Head of caudate nucleus (tissue), 42 donors: Measurements from ENCODE around the gene ADAMTS3.
A peak's percentile ranks its signal among the peaks of the same experiment; 100 is the strongest.

ENCODE experiments used
- DNase-seq, 42 donors: peaks; one replicate each; pipeline versions ENCODE4 v3.0.0 to v3.0.0-alpha.2; 2020 to 2021; ENCODE audit warnings: mixed read lengths in 7 of 42
- intact Hi-C: fragments of 100-400 bp; cut with DNase I; formaldehyde crosslinking; loops from one replicate; pipeline ENCODE4 v1.15.0; 2022

Gene ADAMTS3

GRCh38 chr4:72374159-72374558 lies 194.9 kb downstream of the ADAMTS3 start:
- intact Hi-C loops, result no loop called here
- DNase-seq, result no peak

DNA sequence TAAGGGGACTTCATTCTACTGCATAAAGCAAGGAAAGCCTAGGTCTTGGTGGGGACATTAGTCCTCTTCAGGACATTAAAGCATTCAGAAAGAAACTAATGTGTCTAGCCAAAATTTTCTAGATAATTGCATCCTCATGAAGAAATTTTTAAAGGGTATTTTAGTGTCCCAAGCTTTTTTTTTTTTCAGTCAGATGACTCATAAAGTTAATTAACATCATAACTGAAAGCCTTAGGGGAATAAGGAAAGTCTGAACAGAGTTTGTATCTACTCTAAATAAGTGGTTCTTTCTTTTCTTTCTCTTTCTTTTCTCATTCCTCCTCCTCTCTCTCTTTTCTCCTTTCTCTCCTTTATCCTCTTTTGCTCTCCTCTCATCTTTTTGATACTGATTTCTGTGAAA lies 202.4 kb downstream of the ADAMTS3 start:
- intact Hi-C loops, result no loop called here

DNA sequence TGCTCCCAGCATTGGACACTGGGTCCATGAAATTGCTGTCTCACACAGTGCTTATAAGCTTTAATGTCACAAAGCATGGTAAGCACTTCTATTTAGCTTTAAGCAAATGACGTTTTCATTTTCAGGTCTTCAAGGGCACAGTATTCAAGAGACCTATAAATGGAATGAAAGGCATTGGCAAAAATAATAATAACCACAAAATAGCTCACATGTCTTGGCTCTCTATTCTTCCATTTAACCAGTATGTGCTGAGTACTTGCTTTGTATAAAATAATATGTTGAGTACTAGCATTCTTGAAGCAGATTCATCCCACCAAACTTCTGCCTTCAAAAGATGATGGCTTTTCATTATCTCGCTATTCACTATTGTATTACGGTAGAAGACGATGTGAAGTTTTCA lies 203.0 kb downstream of the ADAMTS3 start:
- no peak for DNase-seq
- intact Hi-C loops, result no loop called here

More for the DNA sequence above, 202.4 kb downstream of the ADAMTS3 start:
- no peak for DNase-seq

GRCh38 chr4:72365016-72365415 lies 204.0 kb downstream of the ADAMTS3 start:
- DNase-seq, result no peak
- intact Hi-C loops, result no loop called here

DNA sequence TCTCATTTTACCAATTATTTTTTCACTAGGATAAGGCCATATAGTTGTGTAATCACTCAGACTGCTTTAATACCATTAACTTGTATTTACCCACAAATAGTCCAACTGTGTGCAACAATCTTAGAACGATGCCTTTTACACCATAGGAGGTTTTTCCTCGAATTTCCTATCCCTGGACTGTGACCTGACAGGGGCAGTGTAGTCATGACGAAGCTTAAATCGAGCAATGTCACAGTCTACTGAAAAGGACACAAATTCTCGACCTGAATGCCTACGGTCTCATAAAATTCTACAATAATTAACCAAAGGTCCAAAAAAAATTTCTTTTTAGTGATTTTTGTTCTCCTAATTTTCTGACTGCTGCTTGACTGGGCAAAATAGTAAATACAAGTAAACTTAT lies 208.9 kb downstream of the ADAMTS3 start:
- no peak for DNase-seq
- intact Hi-C loops, result no loop called here

DNA sequence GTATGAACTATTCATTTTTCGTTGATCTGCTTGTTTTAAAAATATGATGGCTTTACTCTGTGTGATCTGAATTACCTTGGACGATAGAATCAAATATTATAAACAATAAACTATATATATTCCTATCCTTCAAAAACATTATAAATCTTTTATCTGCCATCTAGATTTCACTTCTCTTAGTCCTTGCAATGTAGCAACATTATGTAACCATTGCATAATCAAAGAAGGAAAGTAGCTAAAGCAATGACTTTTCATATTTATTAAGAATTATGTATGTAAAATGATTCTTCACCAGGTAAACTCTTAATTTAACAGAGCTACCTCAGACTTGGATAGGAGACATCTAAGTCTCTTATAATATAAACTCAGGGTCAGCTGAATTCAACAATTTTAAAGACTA lies 210.5 kb downstream of the ADAMTS3 start:
- intact Hi-C loops, result no loop called here
- DNase-seq, result no peak

GRCh38 chr4:72357908-72358307 lies 211.1 kb downstream of the ADAMTS3 start:
- DNase-seq, result no peak
- intact Hi-C loops, result no loop called here

- DNase-seq, result no peak
- intact Hi-C loops, result no loop called here
Observed at GRCh38 chr4:72352711-72353110, 216.3 kb downstream of the ADAMTS3 start.

DNA sequence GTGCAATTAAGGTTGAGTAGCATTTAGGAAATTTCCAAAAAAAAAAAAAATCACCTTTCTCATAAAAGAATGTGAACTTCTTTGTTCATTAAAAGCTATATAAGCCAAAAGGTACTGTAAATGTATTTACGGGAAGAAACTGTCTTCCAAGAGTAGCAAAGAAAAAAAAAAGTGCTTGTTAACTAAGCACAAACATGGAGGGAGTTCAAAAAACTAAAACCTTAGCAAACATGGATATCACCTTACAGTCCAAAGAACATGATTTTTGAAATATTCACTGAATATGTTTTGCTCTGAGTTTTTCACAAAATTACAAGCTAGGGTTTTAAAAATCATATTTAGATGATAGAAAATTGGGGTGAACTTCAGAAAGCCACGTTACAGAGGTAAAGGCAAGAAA lies 217.5 kb downstream of the ADAMTS3 start:
- DNase-seq, result no peak
- intact Hi-C loops, result no loop called here

DNA sequence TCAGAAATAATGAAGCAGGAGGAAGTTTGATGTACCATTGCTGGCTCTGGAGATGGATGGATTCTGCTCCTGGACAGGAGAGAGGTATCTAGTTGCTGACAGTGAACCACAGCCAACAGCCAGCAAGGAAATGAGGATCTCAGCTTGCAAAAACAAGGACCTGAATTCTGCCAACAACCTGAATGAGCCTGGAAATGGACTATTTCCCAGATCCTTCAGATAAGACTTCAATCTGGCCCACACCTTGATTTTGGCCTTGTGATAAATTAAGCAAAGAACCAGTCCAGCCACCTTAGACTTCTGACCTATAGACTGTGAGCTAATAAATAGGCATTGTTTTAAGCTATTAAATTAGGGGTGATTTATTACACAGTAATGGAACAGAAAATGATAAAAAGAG lies 220.3 kb downstream of the ADAMTS3 start:
- no peak for DNase-seq
- intact Hi-C loops, result no loop called here

DNA sequence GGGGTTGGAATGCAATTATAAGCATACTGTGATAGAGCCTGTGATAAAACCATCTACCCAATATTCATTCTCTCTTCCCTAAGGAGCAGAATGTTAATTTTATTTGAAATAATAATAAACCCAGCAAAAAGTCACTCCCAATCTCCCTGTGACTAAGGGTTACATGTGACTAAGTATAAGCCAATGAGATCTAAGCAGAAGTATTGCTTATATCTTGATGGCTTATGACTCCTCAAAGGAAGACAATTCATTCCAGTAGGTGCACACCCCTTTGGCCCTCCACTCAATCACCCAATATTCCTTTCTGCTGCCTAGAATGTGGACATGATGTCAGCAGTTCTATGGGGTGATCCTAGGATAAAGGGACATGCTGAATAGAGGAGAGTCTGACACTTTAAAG lies 224.6 kb downstream of the ADAMTS3 start:
- intact Hi-C loops, result no loop called here
- DNase-seq, result no peak

DNA sequence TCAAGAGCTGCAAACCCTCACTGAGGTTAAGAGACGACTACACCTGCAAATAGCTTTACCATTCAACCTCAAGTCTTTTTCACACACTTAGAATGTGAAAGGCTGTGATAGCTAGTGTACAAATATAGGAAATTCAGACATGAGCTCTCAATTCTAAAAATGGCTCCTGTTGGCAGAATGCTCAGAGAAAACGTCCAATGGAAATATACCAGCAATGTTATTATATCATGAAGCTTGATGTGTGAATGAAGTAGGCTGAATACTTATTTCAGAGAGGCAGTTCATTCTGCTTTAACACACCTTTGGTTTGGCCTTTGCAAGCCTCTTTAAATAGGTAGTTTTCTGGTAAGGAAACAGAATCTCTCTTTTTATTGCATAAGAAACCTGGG lies 227.6 kb downstream of the ADAMTS3 start:
- no peak for DNase-seq
- intact Hi-C loops, result no loop called here

DNA sequence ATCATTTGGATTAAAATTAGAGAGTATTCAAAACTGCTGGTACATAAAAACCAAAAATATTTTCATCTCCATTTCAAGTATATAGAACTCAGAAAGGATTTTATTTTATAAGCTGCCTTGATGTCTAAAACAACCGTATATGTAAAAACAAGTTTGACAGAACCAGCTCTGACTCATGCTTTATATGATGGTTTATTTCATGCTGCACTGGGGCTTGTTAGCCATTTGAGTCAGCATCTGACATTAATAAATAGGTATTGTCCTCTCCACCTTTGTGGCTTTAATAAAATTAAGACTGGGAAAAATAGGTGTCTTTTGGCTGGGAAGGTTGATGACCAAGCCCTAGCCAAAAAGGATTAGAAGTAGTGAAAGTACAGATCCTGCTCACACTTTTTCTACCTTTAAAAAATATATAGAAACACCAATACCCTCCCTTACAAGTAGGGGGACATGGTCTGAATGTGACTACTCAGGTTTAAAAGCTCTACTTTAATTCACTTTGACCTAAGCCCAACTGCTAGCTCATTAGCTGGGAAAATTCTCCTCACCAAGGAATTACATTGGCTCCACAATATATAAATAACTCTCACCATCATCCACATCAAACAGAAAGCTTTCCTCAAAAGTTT lies 228.1 kb downstream of the ADAMTS3 start:
- DNase-seq, result no peak
- intact Hi-C loops, result no loop called here

- DNase-seq, result no peak
- intact Hi-C loops, result no loop called here
Observed at GRCh38 chr4:72338060-72338459, 231.0 kb downstream of the ADAMTS3 start.

GRCh38 chr4:72330381-72330780 lies 238.6 kb downstream of the ADAMTS3 start:
- peak in 17 of 42 donors; percentile 11 to 71 (median 29) for DNase-seq
- intact Hi-C loops, result no loop called here

DNA sequence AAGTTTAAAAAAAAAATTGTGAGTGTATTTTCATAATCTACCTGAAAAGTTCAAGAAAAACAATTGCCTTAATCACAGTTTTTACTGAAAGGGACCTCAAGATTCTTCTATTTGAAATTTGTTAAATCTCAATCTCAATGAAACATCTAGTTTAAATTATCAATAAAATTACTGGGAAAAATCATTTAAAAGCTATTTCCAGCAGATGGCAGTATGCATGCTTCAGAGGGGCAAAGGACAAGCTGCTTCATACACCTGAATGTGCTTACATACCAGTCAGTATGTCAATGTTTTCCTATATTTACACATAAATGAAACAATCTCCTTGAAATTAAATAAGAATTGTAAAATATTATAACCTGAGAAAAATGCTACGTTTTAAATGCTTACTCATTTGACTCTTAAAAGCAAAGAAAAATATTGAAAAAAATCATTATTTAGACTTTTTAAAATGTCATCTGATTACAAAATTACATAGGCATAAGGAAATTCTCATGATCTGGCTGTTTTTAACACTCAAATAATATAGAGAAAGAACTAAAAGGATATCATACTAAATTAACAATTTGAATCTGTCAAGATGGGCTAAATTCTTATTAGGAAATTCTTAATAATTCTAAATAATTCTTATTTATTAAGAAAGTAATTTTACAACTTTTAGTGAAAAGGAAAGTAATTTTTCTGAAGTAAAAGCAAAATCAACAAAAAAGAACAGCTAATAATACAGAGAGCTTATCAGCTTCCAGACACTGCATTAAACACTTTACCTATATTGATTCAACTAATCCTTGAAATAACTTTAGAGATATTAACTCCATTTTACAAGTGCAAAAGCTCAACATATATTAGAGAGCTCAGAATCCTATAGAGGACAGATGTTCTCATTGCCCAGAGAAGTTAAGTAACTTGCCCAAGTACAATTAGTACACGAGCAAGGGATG lies 242.1 kb downstream of the ADAMTS3 start:
- peak in 3 of 42 donors; percentile 11 to 42 (median 36) for DNase-seq
- intact Hi-C loops, result no loop called here

DNA sequence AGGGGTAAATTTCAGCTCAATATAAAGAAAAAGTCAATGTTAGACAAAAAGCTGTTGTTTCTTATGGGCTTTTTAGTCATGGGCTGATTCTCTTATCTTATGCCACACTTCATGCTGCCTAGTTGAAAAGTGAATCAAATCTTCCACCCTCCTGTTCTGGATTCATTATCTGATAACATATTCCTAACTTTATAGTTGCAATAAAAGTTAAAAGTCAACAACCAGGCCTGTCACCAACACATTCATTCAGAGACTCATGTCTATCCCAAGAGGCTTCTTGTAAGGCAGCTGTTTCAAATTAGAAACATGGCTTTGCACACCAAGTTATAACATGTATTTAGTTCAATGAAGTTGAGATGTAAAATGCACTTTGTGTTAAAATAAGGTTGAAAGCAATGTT lies 243.8 kb downstream of the ADAMTS3 start:
- no peak for DNase-seq
- intact Hi-C loops, result no loop called here

GRCh38 chr4:72323227-72323626 lies 245.8 kb downstream of the ADAMTS3 start:
- peak in 1 of 42 donors; percentile 29 for DNase-seq
- intact Hi-C loops, result no loop called here

DNA sequence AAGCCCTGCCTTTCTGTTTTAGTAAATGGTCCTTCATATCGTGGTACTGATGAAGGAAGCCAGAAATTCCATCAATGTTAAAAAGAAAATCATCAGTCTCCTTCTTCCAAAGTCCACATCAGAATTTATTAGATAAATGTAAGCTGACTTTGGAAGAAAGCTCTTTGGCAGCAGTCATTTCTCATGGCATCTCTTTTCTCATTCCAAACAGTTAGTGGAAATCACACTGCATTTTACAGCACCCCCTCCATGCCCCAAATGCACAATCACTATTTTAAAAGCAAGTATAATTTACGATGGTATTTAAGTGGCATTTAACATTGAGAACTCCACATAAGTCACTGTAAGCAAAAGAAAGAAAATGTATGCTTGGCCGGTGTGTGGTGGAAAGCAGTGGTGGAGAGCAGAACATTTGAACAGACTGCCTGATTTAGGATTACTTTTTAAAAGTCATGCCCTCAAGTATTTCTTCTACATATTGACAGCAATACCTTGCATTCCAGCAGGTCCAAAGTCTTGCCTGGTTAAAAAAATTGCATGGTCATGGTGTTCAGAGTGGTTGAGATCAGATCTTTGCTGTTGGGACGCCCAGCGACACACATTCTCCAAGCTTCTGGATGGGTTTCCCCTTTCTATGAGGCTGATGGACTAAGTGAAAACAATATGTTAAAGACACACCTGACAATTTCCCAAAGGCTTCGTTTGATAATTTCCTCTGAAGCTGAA lies 248.6 kb downstream of the ADAMTS3 start:
- intact Hi-C loops, result no loop called here
- no peak for DNase-seq

GRCh38 chr4:72319601-72320021 lies 249.4 kb downstream of the ADAMTS3 start:
- intact Hi-C loops, result no loop called here
- peak in 1 of 42 donors; percentile 39 for DNase-seq
